Spinal cord (tissue), 10 donors: ENCODE measurements around the gene SPTA1. TPM values are rescaled to one million over a fixed set of nuclear protein-coding genes. Genes with fewer than 3 reads are reported as not detected.

ENCODE experiments used
- DNase-seq, 6 donors: peaks; one replicate each; pipeline versions ENCODE4 v3.0.0 to v3.0.0-alpha.2; 2013 to 2015; ENCODE audit warnings: low spot score in 6 of 6, low read depth in 4 of 6
- H3K27ac ChIP-seq: one replicate; pipeline ENCODE4 v1.5.1; 2013; ENCODE audit warnings: low read depth, low read length, control low read depth
- H3K27me3 ChIP-seq: one replicate; pipeline ENCODE4 v1.6.1; 2013; ENCODE audit warnings: low read length; ENCODE audit not compliant: control insufficient read depth, insufficient read depth
- H3K36me3 ChIP-seq: one replicate; pipeline ENCODE4 v1.6.1; 2013; ENCODE audit warnings: low read length; ENCODE audit not compliant: control insufficient read depth, insufficient read depth
- H3K4me1 ChIP-seq: one replicate; pipeline ENCODE4 v1.6.1; 2013; ENCODE audit warnings: low read length; ENCODE audit not compliant: control insufficient read depth, insufficient read depth
- H3K4me3 ChIP-seq: one replicate; pipeline ENCODE4 v1.5.1; 2013; ENCODE audit warnings: low read depth, low read length, control low read depth
- H3K9me3 ChIP-seq: one replicate; pipeline ENCODE4 v1.6.1; 2013; ENCODE audit warnings: low read length; ENCODE audit not compliant: control insufficient read depth, insufficient read depth
- WGBS: methylation state at CpG from one replicate; pipeline ENCODE4 v1.1.5; 2013; ENCODE audit warnings: missing lambda C conversion rate; ENCODE audit not compliant: insufficient coverage; 5-methylcytosine and 5-hydroxymethylcytosine counted together
- polyA plus RNA-seq, 2 donors: library from polyadenylated mRNA; unstranded; fragments of 120-200 nt; gene quantifications; one replicate each; pipeline ENCODE4 v1.2.1, GENCODE V29; 2013; ENCODE audit not compliant: insufficient read length in 2 of 2
- total RNA-seq, 2 donors: library from RNA; depleted of rRNA in 1 of 2; stranded (reverse); fragments of 120-200 nt in 1 of 2; fragments of >200 nt in 1 of 2; gene quantifications; one replicate each; pipeline versions ENCODE4 v1.2.3 to v1.2.4, GENCODE V29; 2013 to 2014
- donor health status: healthy.

The SPTA1 gene
- total and polyA plus RNA-seq, 4 donors: 0.57 to 15.4 (median 2.8) TPM

- H3K4me3 ChIP-seq: no peak overlapping the region
- H3K27ac ChIP-seq: no peak overlapping the region
- no peak for DNase-seq
- H3K36me3 ChIP-seq: no peaks in the 10 kb centered on the region
- H3K27me3 ChIP-seq: no peaks in the 10 kb centered on the region
- H3K4me1 ChIP-seq: no peaks in the 10 kb centered on the region
- no peaks in the 10 kb centered on the region for H3K9me3 ChIP-seq
These were observed 32.4 kb downstream of the SPTA1 start for GRCh38 chr1:158654086-158654485.

GRCh38 chr1:158652721-158653334 lies 33.7 kb downstream of the SPTA1 start:
- H3K4me3 ChIP-seq: no peak overlapping the region
- WGBS: 85% methylated on average over 7 of the region's 7 CpGs
- H3K27me3 ChIP-seq: no peaks in the 10 kb centered on the region
- DNase-seq: no peak
- H3K9me3 ChIP-seq: no peaks in the 10 kb centered on the region
- H3K27ac ChIP-seq: no peak overlapping the region
- no peaks in the 10 kb centered on the region for H3K4me1 ChIP-seq
- no peaks in the 10 kb centered on the region for H3K36me3 ChIP-seq

- Histone ChIP-seq H3K36me3 (no peaks in the 10 kb centered on the region), H3K9me3 (no peaks in the 10 kb centered on the region), H3K27ac (no peak overlapping the region), H3K4me1 (no peaks in the 10 kb centered on the region), H3K4me3 (no peak overlapping the region), H3K27me3 (no peaks in the 10 kb centered on the region)
- DNase-seq: no peak
These were observed 37.5 kb downstream of the SPTA1 start for GRCh38 chr1:158649052-158649451.

DNA sequence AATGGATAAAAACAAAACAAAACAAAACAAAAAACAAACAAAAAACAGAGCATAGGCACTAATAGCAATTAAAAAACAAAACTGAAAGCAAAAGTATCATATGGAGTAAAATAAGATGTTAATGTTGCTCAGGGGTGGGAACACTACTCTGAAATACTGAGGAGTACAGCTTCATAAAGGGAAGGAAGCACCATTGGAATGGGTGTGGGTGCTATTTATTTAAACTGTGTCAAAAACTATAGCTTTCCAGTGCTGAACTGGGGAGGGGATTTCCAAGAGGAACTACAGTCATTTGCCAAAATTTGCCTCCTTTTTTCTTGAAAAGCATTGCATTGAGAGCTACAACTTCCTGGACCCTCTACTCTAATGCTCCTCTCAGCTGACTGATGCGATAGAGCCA lies 40.0 kb downstream of the SPTA1 start:
- Histone ChIP-seq H3K27me3 (no peaks in the 10 kb centered on the region), H3K27ac (no peak overlapping the region), H3K36me3 (no peaks in the 10 kb centered on the region), H3K4me3 (no peak overlapping the region), H3K4me1 (no peaks in the 10 kb centered on the region), H3K9me3 (no peaks in the 10 kb centered on the region)
- WGBS: no CpG with 5 or more reads among the region's 1 CpG
- DNase-seq: no peak

DNA sequence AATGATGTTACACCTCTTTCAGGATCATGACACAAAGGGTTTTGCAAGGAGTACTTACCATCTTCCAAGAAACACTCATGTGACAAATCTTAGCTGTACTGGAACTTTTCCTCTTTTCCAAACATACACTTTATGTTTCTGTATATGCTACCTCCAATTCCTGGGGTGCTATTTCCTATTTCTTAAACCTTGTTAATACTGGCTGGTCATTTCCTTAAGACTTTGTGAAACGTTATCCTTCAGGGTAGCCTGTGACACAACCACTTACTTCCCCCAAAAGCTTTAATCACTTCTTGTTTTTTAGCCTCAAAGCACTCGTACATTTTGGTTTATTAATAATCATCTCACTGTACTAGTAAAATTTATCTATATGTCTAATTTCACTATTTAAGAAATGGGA lies 42.1 kb downstream of the SPTA1 start:
- no peaks in the 10 kb centered on the region for H3K9me3 ChIP-seq
- no peaks in the 10 kb centered on the region for H3K27me3 ChIP-seq
- H3K4me1 ChIP-seq: no peaks in the 10 kb centered on the region
- no peak for DNase-seq
- H3K36me3 ChIP-seq: no peaks in the 10 kb centered on the region
- H3K4me3 ChIP-seq: no peak overlapping the region
- WGBS: 80% methylated on average over 1 of the region's 2 CpGs
- no peak overlapping the region for H3K27ac ChIP-seq

- no peaks in the 10 kb centered on the region for H3K4me1 ChIP-seq
- no peak for DNase-seq
- no peak overlapping the region for H3K27ac ChIP-seq
- H3K4me3 ChIP-seq: no peak overlapping the region
- no peaks in the 10 kb centered on the region for H3K9me3 ChIP-seq
- no peaks in the 10 kb centered on the region for H3K36me3 ChIP-seq
- H3K27me3 ChIP-seq: no peaks in the 10 kb centered on the region
These were observed 47.6 kb downstream of the SPTA1 start for GRCh38 chr1:158638904-158639303.

- no peaks in the 10 kb centered on the region for H3K4me1 ChIP-seq
- H3K9me3 ChIP-seq: no peaks in the 10 kb centered on the region
- no peaks in the 10 kb centered on the region for H3K27me3 ChIP-seq
- H3K27ac ChIP-seq: no peak overlapping the region
- DNase-seq: no peak
- no peaks in the 10 kb centered on the region for H3K36me3 ChIP-seq
- WGBS: no CpG with 5 or more reads among the region's 4 CpGs
- no peak overlapping the region for H3K4me3 ChIP-seq
These were observed 48.4 kb downstream of the SPTA1 start for GRCh38 chr1:158638146-158638545.

GRCh38 chr1:158613764-158614163 lies 72.8 kb downstream of the SPTA1 start:
- 100% methylated on average over 1 of the region's 3 CpGs for WGBS
- H3K4me3 ChIP-seq: no peak overlapping the region
- H3K9me3 ChIP-seq: no peaks in the 10 kb centered on the region
- no peak overlapping the region for H3K27ac ChIP-seq
- no peaks in the 10 kb centered on the region for H3K27me3 ChIP-seq
- H3K4me1 ChIP-seq: no peaks in the 10 kb centered on the region
- no peaks in the 10 kb centered on the region for H3K36me3 ChIP-seq
- no peak for DNase-seq

DNA sequence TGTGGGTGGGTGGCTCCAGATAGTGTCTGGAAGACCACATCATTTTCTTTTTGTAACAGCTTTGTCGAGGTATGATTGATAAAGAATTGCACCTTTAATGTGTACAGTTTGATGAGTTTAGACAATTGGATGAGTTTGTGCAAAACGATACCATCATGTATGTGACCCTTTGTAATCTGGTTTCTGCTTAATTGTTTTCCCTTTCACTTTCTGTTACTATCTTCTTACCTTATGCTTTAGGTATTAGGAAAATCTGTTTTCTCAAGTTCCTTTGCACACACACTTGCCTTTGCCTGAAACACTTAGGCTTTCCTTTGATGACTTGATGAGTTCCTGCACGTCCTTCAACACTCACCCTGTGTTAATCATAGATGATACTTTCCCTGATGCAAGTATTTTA lies 74.6 kb downstream of the SPTA1 start:
- DNase-seq: no peak
- Histone ChIP-seq H3K4me1 (no peaks in the 10 kb centered on the region), H3K36me3 (no peaks in the 10 kb centered on the region), H3K27ac (no peak overlapping the region), H3K9me3 (no peaks in the 10 kb centered on the region), H3K4me3 (no peak overlapping the region), H3K27me3 (no peaks in the 10 kb centered on the region)
- no CpG with 5 or more reads among the region's 3 CpGs for WGBS

DNA sequence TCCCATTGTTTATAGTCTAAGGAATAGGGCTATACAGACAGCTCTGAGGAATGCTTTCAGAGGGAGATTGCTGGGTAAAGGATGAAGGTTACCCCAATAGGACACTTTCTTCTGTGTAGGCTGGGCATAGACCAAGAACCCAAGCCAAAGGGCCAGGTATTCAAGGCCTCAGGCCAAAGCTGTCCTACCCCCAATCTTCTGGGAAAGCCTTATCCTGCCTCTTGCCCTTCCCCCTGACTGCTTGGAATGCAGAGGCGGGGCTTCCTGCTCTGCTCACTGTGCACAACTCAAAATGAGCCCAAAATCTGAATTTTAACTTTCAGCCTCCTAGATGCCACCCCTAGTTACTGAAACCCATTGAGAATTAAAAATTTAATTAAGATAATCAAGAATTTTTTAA lies 79.2 kb downstream of the SPTA1 start:
- H3K4me1 ChIP-seq: no peaks in the 10 kb centered on the region
- no peak overlapping the region for H3K4me3 ChIP-seq
- WGBS: 89% methylated on average over 1 of the region's 1 CpG
- no peaks in the 10 kb centered on the region for H3K27me3 ChIP-seq
- no peak for DNase-seq
- no peaks in the 10 kb centered on the region for H3K36me3 ChIP-seq
- no peaks in the 10 kb centered on the region for H3K9me3 ChIP-seq
- no peak overlapping the region for H3K27ac ChIP-seq
